ENCODE results near the gene BOD1L1. TPM values are rescaled to one million over a fixed set of nuclear protein-coding genes. Genes with fewer than 3 reads are reported as not detected.
A peak's percentile ranks its signal among the peaks of the same experiment; 100 is the strongest.

Gene BOD1L1
- total RNA-seq, 2 experiments from 2014 or later, result 39.3 to 39.6 TPM

GRCh38 chr4:13633671-13634070, 6.1 kb upstream of the BOD1L1 start:
- Histone ChIP-seq H3K4me1 (ENCODE audit: insufficient read depth, low read length) (no peaks in the 10 kb centered on the region), H3K4me3 (ENCODE audit: low read length) (no peak overlapping the region), H3K9me3 (ENCODE audit: control insufficient read depth in 1 of 2, insufficient read depth in 1 of 2, low read length in 2 of 2) (no peaks in the 10 kb centered on the region), H3K27ac (ENCODE audit: low read depth in 1 of 2, low read length in 2 of 2) (no peak overlapping the region), H3K36me3 (ENCODE audit: insufficient read depth, low read length) (no peaks in the 10 kb centered on the region), H3K27me3 (ENCODE audit: control insufficient read depth in 1 of 2, insufficient read depth in 2 of 2, low read length in 2 of 2) (peaks cover 0 to 8% of the 10 kb centered on the region in 2 experiments)
- TF ChIP-seq, protein P1, sequence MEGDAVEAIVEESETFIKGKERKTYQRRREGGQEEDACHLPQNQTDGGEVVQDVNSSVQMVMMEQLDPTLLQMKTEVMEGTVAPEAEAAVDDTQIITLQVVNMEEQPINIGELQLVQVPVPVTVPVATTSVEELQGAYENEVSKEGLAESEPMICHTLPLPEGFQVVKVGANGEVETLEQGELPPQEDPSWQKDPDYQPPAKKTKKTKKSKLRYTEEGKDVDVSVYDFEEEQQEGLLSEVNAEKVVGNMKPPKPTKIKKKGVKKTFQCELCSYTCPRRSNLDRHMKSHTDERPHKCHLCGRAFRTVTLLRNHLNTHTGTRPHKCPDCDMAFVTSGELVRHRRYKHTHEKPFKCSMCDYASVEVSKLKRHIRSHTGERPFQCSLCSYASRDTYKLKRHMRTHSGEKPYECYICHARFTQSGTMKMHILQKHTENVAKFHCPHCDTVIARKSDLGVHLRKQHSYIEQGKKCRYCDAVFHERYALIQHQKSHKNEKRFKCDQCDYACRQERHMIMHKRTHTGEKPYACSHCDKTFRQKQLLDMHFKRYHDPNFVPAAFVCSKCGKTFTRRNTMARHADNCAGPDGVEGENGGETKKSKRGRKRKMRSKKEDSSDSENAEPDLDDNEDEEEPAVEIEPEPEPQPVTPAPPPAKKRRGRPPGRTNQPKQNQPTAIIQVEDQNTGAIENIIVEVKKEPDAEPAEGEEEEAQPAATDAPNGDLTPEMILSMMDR (IDR thresholded peaks at IDR 0.05), result no peak
- ChIA-PET POLR2A (no interaction called here), CTCF (no interaction called here)
- Mint-ChIP-seq H3K27ac (no peak overlapping the region), H3K4me3 (no peak overlapping the region), H3K36me3 (ENCODE audit: low read depth) (no peaks in the 10 kb centered on the region), H3K9me3 (no peaks in the 10 kb centered on the region), H3K4me1 (ENCODE audit: low read depth) (peaks cover 2% of the 10 kb centered on the region), H3K27me3 (peaks cover 16% of the 10 kb centered on the region)
- ATAC-seq (ENCODE audit: poor library complexity) (no peak), DNase-seq (no peak)
- intact Hi-C loops (cut with DNase I, micrococcal nuclease), result no loop called here

DNA sequence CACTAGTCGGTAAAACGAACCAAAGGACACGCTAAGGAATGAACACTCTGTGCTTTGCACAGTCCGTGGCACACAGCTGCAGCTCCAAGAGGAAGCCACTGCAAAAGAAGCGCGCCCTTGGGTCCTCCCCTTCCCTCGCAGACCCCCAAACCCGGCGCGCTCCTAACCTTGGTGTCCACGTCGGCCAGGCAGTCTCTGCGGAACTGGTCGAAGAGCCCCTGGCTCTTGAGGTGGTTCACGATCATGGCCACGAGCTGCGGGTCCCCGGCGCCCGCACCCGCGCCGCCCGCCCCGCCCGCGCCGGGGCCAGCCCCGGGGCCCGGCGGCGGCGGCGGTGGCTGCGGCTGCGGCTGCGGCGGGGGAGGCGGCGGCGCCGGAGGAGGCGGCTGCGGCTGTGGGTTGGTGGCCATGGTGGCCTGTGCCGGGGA, 333 bp downstream of the BOD1L1 start:
- H3K4me3 ChIP-seq (ENCODE audit: low read length), result peak overlapping the region; percentile 84
- H3K4me1 Mint-ChIP-seq (ENCODE audit: low read depth), result peaks cover 62% of the 10 kb centered on the region
- ATAC-seq (ENCODE audit: poor library complexity), result no peak

DNA sequence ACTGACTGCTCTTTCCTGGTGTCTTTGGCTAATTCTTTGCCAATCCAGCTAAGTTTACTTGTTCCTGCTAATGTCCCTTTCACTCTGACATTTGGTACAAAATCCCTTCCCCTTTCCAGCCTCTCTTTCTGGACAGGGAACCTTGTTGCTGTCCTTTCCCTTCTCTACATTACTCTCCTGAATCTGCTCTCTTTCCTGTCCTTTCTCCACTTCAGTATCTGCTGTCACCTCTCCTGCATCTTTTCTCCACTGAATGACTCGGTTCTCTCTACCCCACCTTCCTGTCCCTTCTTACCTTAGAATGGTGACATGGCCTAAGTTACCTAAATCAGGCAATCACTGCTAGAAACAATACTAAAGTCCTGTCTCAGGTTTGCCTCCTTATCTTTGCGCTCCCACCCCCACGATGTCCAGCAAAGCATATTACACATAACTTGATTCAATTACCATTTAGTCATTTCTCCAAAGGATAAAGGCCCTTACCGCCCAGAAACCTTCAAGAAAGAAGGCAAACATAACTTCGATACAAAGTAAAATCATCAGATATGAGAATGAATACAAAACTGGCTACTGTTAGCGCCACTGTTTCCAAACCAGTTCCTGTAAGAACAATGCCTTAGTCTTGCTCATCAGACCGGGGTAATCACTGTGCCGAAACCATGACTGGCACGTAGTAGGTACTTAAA, 890 bp downstream of the BOD1L1 start:
- peak overlapping the region; percentile 86 for H3K4me3 Mint-ChIP-seq
- ChIA-PET POLR2A (no interaction called here), CTCF (interaction anchor here (0.7 kb wide), 1 partner anchor 1999 kb away, joined by 3 read pairs; no protein-coding TSS in a partner anchor)
- Histone ChIP-seq H3K4me3 (ENCODE audit: low read length) (peak overlapping the region; percentile 84), H3K27me3 (ENCODE audit: control insufficient read depth in 1 of 2, insufficient read depth in 2 of 2, low read length in 2 of 2) (no peaks in the 10 kb centered on the region), H3K9me3 (ENCODE audit: control insufficient read depth in 1 of 2, insufficient read depth in 1 of 2, low read length in 2 of 2) (no peaks in the 10 kb centered on the region), H3K27ac (ENCODE audit: low read depth in 1 of 2, low read length in 2 of 2) (peak overlapping the region in 1 of 2 donors; percentile 27), H3K4me1 (ENCODE audit: insufficient read depth, low read length) (peaks cover 22% of the 10 kb centered on the region), H3K36me3 (ENCODE audit: insufficient read depth, low read length) (peaks cover 2% of the 10 kb centered on the region)
- peaks cover 65% of the 10 kb centered on the region for H3K4me1 Mint-ChIP-seq (ENCODE audit: low read depth)
- peak overlapping the region; percentile 94 for H3K27ac Mint-ChIP-seq
- H3K36me3 Mint-ChIP-seq (ENCODE audit: low read depth), result peaks cover 31% of the 10 kb centered on the region
- H3K27me3 Mint-ChIP-seq, result no peaks in the 10 kb centered on the region
- ATAC-seq (ENCODE audit: poor library complexity) (no peak), DNase-seq (peak in 1 of 14 experiments; percentile 6)
- H3K9me3 Mint-ChIP-seq, result no peaks in the 10 kb centered on the region
- intact Hi-C loops (cut with DNase I, micrococcal nuclease), result loop anchor here in 1 of 2 experiments (2.0 to 5.0 kb wide), 2 partner anchors 142 to 1376 kb away; partner anchors contain the start of genes CPEB2 and RAB28
- TF ChIP-seq, protein P1 (IDR thresholded peaks at IDR 0.05), result no peak

More for the DNA sequence above, 333 bp downstream of the BOD1L1 start:
- intact Hi-C loops (cut with DNase I, micrococcal nuclease), result loop anchor here in 1 of 2 experiments (2.0 to 5.0 kb wide), 2 partner anchors 142 to 1375 kb away; partner anchors contain the start of genes CPEB2 and RAB28
- peak in 6 of 14 experiments; percentile 1 to 58 (median 13) for DNase-seq
- no peaks in the 10 kb centered on the region for H3K27me3 Mint-ChIP-seq
- peaks cover 2% of the 10 kb centered on the region for H3K36me3 ChIP-seq (ENCODE audit: insufficient read depth, low read length)
- no peaks in the 10 kb centered on the region for H3K27me3 ChIP-seq (ENCODE audit: control insufficient read depth in 1 of 2, insufficient read depth in 2 of 2, low read length in 2 of 2)
- H3K36me3 Mint-ChIP-seq (ENCODE audit: low read depth), result peaks cover 29% of the 10 kb centered on the region
- H3K9me3 ChIP-seq (ENCODE audit: control insufficient read depth in 1 of 2, insufficient read depth in 1 of 2, low read length in 2 of 2), result no peaks in the 10 kb centered on the region
- TF ChIP-seq, protein P1 (IDR thresholded peaks at IDR 0.05), result no peak
- ChIA-PET CTCF (interaction anchor here (1.0 to 2.1 kb wide), 2 partner anchors 14 to 27 kb away, joined by 4 to 17 read pairs; no protein-coding TSS in a partner anchor), POLR2A (interaction anchor here (1.1 to 1.9 kb wide), 4 partner anchors 13 to 29 kb away, joined by 3 to 10 read pairs (median 4); no protein-coding TSS in a partner anchor)
- H3K27ac ChIP-seq (ENCODE audit: low read depth in 1 of 2, low read length in 2 of 2), result peak overlapping the region in 1 of 2 donors; percentile 81
- H3K27ac Mint-ChIP-seq, result peak overlapping the region; percentile 94
- H3K9me3 Mint-ChIP-seq, result no peaks in the 10 kb centered on the region
- H3K4me1 ChIP-seq (ENCODE audit: insufficient read depth, low read length), result peaks cover 22% of the 10 kb centered on the region
- peak overlapping the region; percentile 96 for H3K4me3 Mint-ChIP-seq
